ENCODE results near the gene CSRP2.

The CSRP2 gene

GRCh38 chr12:76848132-76848531 lies 30.7 kb downstream of the CSRP2 start:
- Histone ChIP-seq H3K9ac (ENCODE audit: low read depth, low read length) (no peak overlapping the region), H3K27me3 (ENCODE audit: control insufficient read depth, insufficient read depth, low read length) (no peaks in the 10 kb centered on the region), H3K36me3 (ENCODE audit: control insufficient read depth, insufficient read depth, low read length) (no peaks in the 10 kb centered on the region), H3K4me3 (ENCODE audit: low read depth, low read length) (no peak overlapping the region), H3K4me1 (ENCODE audit: control insufficient read depth, insufficient read depth, low read length) (no peaks in the 10 kb centered on the region), H3K9me3 (ENCODE audit: control insufficient read depth, insufficient read depth, low read length) (no peaks in the 10 kb centered on the region)

DNA sequence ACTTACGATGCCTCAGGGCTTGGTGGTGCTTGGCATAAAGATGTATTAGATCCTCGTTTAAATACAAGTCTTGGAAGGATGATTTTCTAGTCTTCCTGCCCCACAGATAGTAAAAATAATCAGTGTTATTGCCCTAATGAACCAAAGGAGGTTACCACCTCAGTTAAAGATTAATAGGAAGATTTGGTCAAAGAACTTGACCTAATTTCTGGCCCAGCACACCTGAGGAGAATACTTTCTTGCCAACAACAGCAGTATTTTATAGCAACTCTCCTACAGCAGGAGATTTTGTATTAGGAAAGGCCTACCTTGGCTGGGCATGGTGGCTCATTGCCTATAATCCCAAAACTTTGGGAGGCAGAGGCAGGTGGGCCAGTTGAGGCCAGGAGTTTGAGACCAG lies 31.6 kb downstream of the CSRP2 start:
- H3K4me3 ChIP-seq (ENCODE audit: low read depth, low read length), result no peak overlapping the region
- H3K36me3 ChIP-seq (ENCODE audit: control insufficient read depth, insufficient read depth, low read length), result no peaks in the 10 kb centered on the region
- no peak overlapping the region for H3K9ac ChIP-seq (ENCODE audit: low read depth, low read length)
- no peaks in the 10 kb centered on the region for H3K4me1 ChIP-seq (ENCODE audit: control insufficient read depth, insufficient read depth, low read length)
- no peaks in the 10 kb centered on the region for H3K27me3 ChIP-seq (ENCODE audit: control insufficient read depth, insufficient read depth, low read length)
- H3K9me3 ChIP-seq (ENCODE audit: control insufficient read depth, insufficient read depth, low read length), result no peaks in the 10 kb centered on the region

- H3K36me3 ChIP-seq (ENCODE audit: control insufficient read depth, insufficient read depth, low read length), result peaks cover under 1% of the 10 kb centered on the region
- H3K4me1 ChIP-seq (ENCODE audit: control insufficient read depth, insufficient read depth, low read length), result no peaks in the 10 kb centered on the region
- H3K9ac ChIP-seq (ENCODE audit: low read depth, low read length), result no peak overlapping the region
- no peak overlapping the region for H3K4me3 ChIP-seq (ENCODE audit: low read depth, low read length)
- no peaks in the 10 kb centered on the region for H3K27me3 ChIP-seq (ENCODE audit: control insufficient read depth, insufficient read depth, low read length)
- H3K9me3 ChIP-seq (ENCODE audit: control insufficient read depth, insufficient read depth, low read length), result no peaks in the 10 kb centered on the region
Observed at GRCh38 chr12:76836633-76837032, 42.2 kb downstream of the CSRP2 start.

DNA sequence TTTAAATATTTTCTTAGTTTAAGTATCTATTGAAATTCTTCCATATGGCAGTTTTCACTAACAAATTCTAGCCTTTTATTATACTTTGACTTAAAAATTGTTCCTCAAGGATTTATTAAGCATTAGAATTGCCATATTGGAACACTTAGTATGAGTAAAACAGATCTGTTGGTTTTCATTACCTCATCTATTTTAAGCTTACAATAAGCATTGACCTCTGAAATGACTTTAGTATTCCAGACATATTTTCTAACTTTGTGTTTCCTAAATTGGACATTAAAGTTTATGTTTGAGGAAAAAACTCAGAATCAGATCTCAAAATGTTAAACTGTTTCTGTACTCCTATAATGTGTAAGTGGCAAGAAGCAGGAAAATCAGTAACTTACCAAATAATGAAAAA lies 48.4 kb downstream of the CSRP2 start:
- peaks cover 4% of the 10 kb centered on the region for H3K36me3 ChIP-seq (ENCODE audit: control insufficient read depth, insufficient read depth, low read length)
- no peak overlapping the region for H3K4me3 ChIP-seq (ENCODE audit: low read depth, low read length)
- no peak overlapping the region for H3K9ac ChIP-seq (ENCODE audit: low read depth, low read length)
- no peaks in the 10 kb centered on the region for H3K4me1 ChIP-seq (ENCODE audit: control insufficient read depth, insufficient read depth, low read length)
- no peaks in the 10 kb centered on the region for H3K27me3 ChIP-seq (ENCODE audit: control insufficient read depth, insufficient read depth, low read length)
- H3K9me3 ChIP-seq (ENCODE audit: control insufficient read depth, insufficient read depth, low read length), result no peaks in the 10 kb centered on the region

DNA sequence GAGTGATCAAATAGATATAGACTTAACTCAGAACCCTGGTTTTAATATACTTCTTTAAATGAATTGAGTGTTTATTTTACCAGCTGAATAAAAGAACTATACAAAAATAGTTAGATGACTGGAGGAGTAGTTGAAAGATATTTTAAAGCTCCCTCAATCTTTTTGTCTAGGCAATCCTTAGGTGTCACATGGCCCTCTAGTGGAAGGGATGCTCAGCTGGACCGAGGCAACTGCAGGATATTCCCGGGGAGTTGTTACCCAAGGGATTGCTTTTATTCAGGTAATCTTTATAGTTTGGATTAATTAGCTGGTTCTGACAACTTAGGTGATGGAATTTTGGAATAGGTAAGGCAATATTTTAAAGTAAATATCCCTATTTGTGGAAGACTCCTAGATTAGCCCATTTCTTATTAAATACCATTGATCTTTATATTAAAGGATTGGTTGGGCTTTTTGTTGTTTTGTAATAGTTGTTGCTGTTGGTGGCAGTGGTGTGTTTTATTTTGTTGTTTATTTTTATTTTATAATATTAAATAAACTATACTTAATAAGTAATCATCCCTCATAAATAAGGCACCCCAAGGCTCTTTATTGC lies 57.8 kb downstream of the CSRP2 start:
- Histone ChIP-seq H3K4me1 (ENCODE audit: control insufficient read depth, insufficient read depth, low read length) (no peaks in the 10 kb centered on the region), H3K9ac (ENCODE audit: low read depth, low read length) (no peak overlapping the region), H3K9me3 (ENCODE audit: control insufficient read depth, insufficient read depth, low read length) (no peaks in the 10 kb centered on the region), H3K27me3 (ENCODE audit: control insufficient read depth, insufficient read depth, low read length) (no peaks in the 10 kb centered on the region), H3K36me3 (ENCODE audit: control insufficient read depth, insufficient read depth, low read length) (no peaks in the 10 kb centered on the region), H3K4me3 (ENCODE audit: low read depth, low read length) (no peak overlapping the region)

GRCh38 chr12:76813972-76814371 lies 64.8 kb downstream of the CSRP2 start:
- H3K27me3 ChIP-seq (ENCODE audit: control insufficient read depth, insufficient read depth, low read length), result no peaks in the 10 kb centered on the region
- H3K36me3 ChIP-seq (ENCODE audit: control insufficient read depth, insufficient read depth, low read length), result no peaks in the 10 kb centered on the region
- H3K4me3 ChIP-seq (ENCODE audit: low read depth, low read length), result no peak overlapping the region
- no peaks in the 10 kb centered on the region for H3K9me3 ChIP-seq (ENCODE audit: control insufficient read depth, insufficient read depth, low read length)
- no peaks in the 10 kb centered on the region for H3K4me1 ChIP-seq (ENCODE audit: control insufficient read depth, insufficient read depth, low read length)
- no peak overlapping the region for H3K9ac ChIP-seq (ENCODE audit: low read depth, low read length)

DNA sequence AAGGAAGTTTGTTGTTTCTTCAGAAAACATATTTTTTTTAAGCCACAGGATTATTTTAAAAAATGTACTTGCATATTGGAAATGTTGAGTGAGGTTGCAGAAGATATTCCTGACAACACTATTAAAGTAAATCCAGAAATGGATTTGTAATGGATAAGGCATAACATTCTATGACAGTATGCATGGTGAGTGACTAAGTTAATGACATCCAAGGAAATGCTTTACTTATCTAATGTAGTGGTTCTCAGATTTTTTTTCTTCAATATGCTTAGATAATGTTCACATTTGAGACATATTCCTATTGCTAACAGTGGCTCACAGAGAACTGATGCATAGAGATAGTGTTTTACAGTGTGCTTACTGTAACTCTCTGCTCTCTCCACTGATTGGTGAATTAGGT lies 65.6 kb downstream of the CSRP2 start:
- no peaks in the 10 kb centered on the region for H3K4me1 ChIP-seq (ENCODE audit: control insufficient read depth, insufficient read depth, low read length)
- H3K27me3 ChIP-seq (ENCODE audit: control insufficient read depth, insufficient read depth, low read length), result no peaks in the 10 kb centered on the region
- no peaks in the 10 kb centered on the region for H3K36me3 ChIP-seq (ENCODE audit: control insufficient read depth, insufficient read depth, low read length)
- H3K9me3 ChIP-seq (ENCODE audit: control insufficient read depth, insufficient read depth, low read length), result no peaks in the 10 kb centered on the region
- H3K9ac ChIP-seq (ENCODE audit: low read depth, low read length), result no peak overlapping the region
- H3K4me3 ChIP-seq (ENCODE audit: low read depth, low read length), result no peak overlapping the region

- Histone ChIP-seq H3K4me1 (ENCODE audit: control insufficient read depth, insufficient read depth, low read length) (no peaks in the 10 kb centered on the region), H3K9ac (ENCODE audit: low read depth, low read length) (no peak overlapping the region), H3K36me3 (ENCODE audit: control insufficient read depth, insufficient read depth, low read length) (no peaks in the 10 kb centered on the region), H3K9me3 (ENCODE audit: control insufficient read depth, insufficient read depth, low read length) (no peaks in the 10 kb centered on the region), H3K4me3 (ENCODE audit: low read depth, low read length) (no peak overlapping the region), H3K27me3 (ENCODE audit: control insufficient read depth, insufficient read depth, low read length) (no peaks in the 10 kb centered on the region)
Observed at GRCh38 chr12:76811976-76812375, 66.8 kb downstream of the CSRP2 start.

GRCh38 chr12:76810671-76811419 lies 68.0 kb downstream of the CSRP2 start:
- Histone ChIP-seq H3K9ac (ENCODE audit: low read depth, low read length) (no peak overlapping the region), H3K27me3 (ENCODE audit: control insufficient read depth, insufficient read depth, low read length) (no peaks in the 10 kb centered on the region), H3K36me3 (ENCODE audit: control insufficient read depth, insufficient read depth, low read length) (no peaks in the 10 kb centered on the region), H3K4me3 (ENCODE audit: low read depth, low read length) (no peak overlapping the region), H3K9me3 (ENCODE audit: control insufficient read depth, insufficient read depth, low read length) (no peaks in the 10 kb centered on the region), H3K4me1 (ENCODE audit: control insufficient read depth, insufficient read depth, low read length) (no peaks in the 10 kb centered on the region)

Data from iPS-15b (cell line).